HG03097 (cell line): ENCODE results near the gene APOL6.
"Not testable (repeated sequence)": the region's sequence is repeated elsewhere in the genome, so short reads cannot be mapped to it uniquely, and the experiment has no call there.

Source experiments
- ATAC-seq: cut with Tn5 transposase; IDR thresholded peaks from one replicate; pipeline ENCODE4 v1.9.1; 2021; ENCODE audit not compliant: unreplicated experiment, low FRiP score

APOL6 gene

GRCh38 chr22:35674335-35674734, 26.1 kb downstream of the APOL6 start:
- no peak for ATAC-seq

DNA sequence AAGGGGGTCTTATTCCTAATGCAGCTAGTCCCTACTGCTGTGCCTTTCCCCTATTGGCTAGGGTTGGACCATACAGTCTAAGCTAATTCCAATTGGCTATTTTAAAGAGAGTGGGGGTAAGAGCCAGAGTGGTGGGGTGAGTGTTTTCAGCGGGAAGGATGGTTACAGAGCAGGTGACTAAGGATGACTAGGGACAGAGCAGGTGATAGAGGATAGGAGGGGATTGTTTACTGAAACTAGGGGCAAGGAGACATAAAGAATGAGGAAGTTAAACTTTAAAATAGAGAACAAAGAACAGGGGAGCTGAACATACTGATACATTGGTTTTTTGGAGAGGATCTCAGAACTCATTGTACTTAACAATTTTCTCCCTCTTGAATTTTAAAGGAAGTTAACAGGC, 27.8 kb downstream of the APOL6 start:
- ATAC-seq: not testable (repeated sequence)

GRCh38 chr22:35677460-35678187, 29.4 kb downstream of the APOL6 start:
- ATAC-seq: no peak

GRCh38 chr22:35678836-35679235, 30.6 kb downstream of the APOL6 start:
- ATAC-seq: no peak

DNA sequence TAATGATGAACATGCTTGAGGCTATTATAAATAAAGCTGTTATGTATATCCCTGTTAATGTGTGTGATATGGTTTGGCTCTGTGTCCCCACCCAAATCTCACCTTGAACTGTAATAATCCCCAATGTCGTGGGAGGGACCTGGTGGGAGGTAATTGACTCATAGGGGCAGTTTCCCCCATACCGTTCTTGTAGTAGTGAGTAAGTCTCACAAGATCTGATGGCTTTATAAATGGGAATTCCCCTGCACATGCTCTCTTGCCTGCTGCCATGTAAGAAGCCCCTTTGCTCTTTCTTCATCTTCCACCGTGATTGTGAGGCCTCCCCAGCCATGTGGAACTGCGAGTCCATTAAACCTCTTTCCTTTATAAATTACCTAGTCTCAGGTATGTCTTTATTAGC, 31.2 kb downstream of the APOL6 start:
- ATAC-seq: not testable (repeated sequence)

GRCh38 chr22:35681454-35682052, 33.3 kb downstream of the APOL6 start:
- ATAC-seq: no peak

DNA sequence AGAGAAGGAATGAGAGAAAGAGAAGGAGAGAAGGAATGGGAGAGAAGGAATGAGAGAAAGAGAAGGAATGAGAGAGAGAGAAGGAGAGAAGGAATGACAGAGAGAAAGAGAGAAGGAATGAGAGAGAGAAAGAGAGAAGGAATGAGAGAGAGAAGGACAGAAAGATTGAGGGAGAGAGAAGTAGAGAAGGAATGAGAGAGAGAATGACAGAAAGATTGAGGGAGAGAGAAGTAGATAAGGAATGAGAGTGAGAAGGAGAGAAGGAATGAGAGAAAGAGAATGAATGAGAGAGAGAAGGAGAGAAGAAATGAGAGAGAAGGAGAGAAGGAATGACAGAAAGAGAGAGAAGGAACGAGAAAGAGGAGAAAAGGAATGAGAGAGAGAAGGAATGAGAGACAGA, 35.3 kb downstream of the APOL6 start:
- ATAC-seq: no peak

GRCh38 chr22:35684270-35684700, 36.0 kb downstream of the APOL6 start:
- ATAC-seq: no peak

GRCh38 chr22:35684732-35685131, 36.5 kb downstream of the APOL6 start:
- no peak for ATAC-seq

- ATAC-seq: no peak
Measured at GRCh38 chr22:35685731-35686130, 37.5 kb downstream of the APOL6 start.

DNA sequence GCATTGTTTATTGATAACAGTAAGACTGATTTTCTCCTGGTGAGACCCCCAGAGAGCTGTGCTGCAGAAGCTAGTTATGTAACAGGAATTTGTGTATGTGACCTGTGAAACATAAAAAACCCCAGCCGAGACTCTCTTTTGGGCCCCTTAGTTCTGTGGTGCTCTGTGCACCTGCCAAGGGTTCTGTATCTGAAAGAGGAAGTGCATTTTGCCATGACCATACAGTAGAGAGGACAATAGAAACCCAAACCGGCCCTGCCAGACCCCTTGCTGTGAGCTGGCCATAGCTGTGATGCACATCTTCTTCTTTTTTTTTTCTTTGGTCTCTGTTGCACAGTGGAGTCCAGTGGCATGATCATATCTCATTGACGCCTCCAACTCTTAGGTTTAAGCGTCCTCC, 38.1 kb downstream of the APOL6 start:
- no peak for ATAC-seq

- ATAC-seq: no peak
Measured at GRCh38 chr22:35687461-35687860, 39.2 kb downstream of the APOL6 start.

DNA sequence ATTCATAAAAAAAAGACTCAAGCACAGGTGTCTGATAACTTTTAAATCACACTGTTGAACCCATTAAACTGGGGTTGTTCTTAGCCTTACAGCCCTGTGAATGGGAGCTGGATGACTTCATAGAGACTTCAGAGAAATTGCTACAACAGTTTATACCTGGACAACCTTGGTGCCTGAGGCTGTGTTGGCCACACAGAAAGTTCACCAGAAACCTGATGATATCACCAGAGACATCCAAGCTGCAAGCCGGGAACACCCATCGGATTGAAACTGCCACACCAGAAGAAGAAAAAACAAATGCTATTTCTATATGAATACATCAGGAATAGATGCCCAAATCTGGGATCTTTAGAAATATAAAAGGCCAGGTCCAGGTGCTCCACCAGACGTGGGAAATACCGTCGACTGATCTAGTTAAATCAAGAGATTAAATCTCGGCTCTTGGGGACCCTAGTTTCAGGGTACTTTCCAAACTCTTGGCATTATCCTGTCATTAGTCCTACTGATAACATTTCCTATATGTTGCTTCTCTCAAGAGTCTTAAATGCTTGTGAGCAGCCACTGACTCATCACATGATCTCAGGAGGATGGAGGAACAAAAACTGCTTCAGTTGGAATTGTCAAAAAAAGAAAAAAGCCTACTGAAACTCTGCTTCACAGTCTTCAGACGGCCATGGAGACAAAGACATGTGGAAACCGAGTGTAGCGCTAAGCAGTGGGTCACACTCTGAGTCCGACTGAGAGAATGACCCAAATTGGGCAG, 40.8 kb downstream of the APOL6 start:
- no peak for ATAC-seq

DNA sequence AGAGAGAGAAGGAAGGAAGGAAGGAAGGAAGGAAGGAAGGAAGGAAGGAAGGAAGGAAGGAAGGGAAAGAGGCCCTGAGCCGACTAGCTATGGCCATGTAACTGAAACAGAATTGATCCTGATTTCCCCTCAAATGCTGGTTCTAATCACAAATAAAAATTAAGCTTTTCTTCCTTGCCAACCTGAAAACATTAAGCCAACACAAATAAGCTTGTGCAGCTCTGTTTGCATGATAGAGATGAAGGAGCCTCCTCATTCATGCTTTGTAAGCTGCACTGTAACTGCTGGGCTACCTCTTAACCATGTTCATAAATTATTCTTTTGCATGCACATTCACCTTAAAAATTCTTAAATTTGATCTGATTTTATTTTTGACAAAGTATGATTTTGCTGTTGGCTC, 41.8 kb downstream of the APOL6 start:
- ATAC-seq: no peak

- ATAC-seq: no peak
Measured at GRCh38 chr22:35695202-35695601, 47.0 kb downstream of the APOL6 start.

GRCh38 chr22:35697142-35697541, 48.9 kb downstream of the APOL6 start:
- no peak for ATAC-seq

DNA sequence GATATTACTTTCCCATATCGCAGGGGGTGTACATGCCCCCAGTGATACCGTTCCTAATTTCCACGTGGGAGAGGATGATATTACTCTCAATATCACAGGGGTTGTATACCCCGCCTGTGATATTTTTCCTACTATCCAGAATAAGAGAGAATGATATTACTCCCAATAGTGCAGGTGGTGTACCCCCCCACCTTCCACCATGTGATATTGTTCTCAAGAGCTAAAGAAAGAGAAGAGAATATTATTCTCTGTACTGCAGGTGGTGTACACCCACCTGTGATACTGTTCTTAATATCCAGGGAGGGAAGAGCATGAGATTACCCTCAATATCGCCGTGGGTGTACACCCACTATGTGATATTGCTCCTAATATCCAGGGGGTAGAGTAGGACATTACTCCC, 51.6 kb downstream of the APOL6 start:
- ATAC-seq: not testable (repeated sequence)

DNA sequence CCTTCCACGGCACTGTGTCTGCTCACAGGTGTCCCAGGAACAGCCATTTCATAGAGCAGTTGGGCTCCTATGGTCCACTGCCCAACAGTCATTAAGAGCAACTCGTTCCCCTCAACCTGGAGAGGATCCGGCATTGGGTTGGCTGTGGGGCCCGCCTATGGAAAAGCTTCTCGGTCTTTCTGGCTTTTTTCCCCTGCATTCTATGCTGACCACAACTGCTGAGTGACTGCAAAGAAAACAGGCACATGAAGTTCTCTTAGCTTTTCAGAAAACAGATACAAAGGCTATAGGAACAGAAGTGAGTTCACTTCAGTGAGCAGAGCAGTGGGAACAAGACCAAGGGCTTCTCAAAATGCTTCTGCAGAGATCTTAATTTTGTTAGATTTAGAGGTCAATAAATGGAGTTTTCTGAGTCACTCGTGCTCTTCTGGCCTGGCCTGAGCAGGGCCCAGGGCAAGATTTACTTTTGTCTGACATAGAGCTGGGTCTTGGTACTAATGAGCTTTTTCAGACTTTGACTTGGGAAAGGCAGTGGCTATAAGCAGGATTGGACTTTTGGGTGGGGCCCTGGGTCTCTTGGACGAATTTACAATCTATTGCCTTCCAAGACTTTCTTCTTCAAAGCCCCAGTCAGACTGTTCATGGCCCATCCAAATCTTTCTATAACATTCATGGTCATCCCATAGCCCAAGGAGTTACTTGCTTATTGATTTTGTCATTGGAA, 55.8 kb downstream of the APOL6 start:
- ATAC-seq: no peak

DNA sequence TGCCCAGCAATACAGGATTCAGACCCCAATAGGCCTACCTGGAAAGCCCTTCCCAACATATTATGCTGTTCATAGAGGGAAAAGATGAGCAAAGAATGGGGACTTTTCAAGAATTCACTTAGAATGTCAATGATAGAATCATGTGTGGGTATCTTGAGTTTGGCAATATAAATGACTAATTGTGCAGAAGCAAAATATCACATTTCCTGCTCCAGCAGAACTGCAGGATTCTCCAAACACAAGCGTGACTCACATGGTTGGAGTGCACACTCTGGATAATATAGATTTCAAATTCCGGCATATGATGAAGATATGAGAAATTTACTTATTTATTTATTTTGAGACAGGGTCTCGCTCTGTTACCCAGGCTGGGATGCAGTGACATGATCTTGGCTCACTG, 56.9 kb downstream of the APOL6 start:
- ATAC-seq: no peak

DNA sequence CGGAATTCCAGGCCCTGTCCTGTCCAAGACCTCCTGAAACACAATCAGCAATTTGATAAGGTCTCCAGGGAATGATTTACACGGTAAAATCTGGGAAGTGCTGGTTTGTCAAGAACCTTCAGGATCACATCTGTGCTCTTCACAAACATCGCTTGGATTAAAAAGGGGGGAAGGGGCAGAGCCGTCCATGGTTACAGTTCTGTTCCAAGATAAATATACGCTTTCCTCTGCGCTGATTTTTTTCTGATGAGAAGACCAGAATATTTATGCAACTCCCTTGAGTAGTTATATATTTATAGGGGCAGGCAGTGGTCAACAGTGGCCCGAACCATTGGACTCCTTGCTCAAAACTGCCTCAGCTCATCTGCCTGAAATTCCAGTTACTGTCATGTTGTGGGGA, 60.2 kb downstream of the APOL6 start:
- ATAC-seq: no peak

- no peak for ATAC-seq
Measured at GRCh38 chr22:35708917-35709316, 60.7 kb downstream of the APOL6 start.
